ENCODE data around the gene PRRC2A.

The PRRC2A gene

DNA sequence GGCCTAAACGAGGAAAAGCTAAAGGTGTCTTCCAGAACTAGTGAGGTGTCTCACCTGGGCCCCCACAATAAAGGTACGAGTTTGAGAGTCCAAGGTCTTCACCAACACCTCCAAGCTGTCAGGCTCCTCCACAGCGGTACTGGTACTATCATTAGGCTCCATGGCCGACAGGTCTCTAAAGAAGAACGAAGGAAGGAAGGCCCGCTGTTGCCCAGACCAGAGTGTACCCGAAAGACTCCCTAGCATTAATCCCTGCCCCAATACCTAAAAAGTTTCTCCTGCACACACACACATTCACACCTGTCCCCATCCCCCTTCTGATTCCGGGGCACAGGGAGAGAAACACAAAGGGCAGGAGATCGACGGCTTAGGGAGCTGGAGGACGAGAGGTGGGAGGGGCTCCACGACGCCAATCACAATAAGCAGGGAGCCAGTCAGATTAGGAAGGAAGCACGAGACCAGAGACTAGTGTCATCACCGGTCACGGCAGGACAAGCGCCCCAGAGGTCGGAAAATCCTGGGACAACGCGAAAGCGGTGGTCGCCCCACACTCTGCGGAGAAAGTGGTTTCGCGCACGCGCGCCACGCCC is 31.2 kb downstream of the PRRC2A start:
- DNase-seq (ENCODE audit: low read depth in 2 of 2), result no peak

DNA sequence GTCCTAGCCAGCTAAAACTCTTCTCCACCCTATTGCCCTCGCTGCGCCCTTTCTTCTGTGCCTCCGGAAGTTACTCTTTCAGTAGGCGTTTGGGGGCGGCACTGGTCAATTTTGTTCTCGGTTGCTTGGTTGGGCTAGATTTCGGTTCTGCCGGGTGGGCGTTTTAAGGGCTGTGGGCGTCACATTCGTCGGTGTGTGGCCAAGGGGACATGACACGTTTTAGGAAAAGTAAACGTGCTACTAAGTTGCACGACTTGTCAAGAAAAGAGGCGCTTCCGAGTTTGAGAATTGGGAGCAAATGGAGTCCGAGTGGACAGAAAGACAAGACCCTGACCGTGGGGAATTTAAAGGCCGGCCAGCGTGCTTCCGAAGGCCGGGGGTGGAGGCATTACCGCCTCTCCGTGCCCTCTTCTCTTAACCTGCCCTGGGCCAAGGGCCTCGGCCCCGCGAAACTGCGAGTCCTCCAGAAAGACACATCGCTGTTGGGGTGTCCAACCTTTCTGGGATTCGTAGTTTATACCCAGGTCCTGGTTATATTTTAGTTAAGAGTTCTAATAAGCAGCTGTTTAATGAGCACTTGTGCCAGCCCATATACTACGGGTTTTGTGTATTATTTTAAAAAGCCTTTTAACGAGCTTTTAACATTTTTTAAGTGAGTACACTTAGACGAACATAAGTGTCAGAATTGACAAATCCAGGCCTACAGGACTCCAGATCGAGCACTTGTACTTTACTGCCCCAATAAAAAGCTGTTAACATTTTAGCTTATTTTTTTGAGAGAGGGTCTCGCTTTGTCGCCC is 32.6 kb downstream of the PRRC2A start:
- DNase-seq (ENCODE audit: low read depth in 2 of 2), result peak in 1 of 2 experiments; percentile 83

- no peak for DNase-seq (ENCODE audit: low read depth in 2 of 2)
Observed at GRCh38 chr6:31654574-31655348, 34.2 kb downstream of the PRRC2A start.

DNA sequence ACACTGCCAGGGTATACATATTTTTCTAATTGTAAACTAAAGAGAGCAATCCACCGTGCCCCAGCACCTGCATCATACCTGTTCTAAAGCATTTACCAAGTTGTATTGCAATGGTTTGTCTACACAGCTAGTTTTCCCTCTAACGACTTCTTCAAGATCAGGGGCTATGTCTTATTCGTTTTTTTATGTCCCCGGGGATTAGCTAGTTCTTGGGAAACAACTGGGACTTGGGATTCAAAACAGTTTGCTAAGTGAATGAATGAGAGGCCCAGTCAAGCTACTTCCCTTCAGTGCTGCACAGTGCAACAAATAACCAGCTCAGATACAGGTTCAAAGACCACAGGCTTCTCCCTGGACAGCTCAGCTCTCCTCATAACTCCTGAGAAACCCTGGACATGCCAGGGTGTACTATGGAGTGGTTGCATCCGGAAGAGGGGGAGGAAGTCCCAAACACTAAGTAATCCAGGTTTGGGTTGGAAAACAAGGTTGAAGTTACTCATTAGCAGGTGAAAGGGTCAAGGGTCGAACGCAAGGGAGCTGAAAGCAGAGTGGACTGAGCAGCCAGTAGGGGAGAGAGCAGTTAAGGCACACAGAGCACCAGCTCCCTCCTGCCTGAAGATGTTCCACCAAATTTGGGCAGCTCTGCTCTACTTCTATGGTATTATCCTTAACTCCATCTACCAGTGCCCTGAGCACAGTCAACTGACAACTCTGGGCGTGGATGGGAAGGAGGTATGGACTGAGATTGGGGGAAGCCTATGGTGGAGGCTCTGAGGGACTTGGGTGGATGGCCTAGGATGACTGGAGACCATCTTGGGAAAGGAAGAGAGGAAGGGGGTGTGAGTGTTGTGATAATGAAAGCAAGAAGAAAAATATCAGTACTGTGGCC is 35.1 kb downstream of the PRRC2A start, which contains the start of gene APOM:
APOM (plus strand) TSS at position 546 of the 889 bp plus-strand sequence; CDS start at position 619, 73 bp downstream.
- no peak for DNase-seq (ENCODE audit: low read depth in 2 of 2)

DNA sequence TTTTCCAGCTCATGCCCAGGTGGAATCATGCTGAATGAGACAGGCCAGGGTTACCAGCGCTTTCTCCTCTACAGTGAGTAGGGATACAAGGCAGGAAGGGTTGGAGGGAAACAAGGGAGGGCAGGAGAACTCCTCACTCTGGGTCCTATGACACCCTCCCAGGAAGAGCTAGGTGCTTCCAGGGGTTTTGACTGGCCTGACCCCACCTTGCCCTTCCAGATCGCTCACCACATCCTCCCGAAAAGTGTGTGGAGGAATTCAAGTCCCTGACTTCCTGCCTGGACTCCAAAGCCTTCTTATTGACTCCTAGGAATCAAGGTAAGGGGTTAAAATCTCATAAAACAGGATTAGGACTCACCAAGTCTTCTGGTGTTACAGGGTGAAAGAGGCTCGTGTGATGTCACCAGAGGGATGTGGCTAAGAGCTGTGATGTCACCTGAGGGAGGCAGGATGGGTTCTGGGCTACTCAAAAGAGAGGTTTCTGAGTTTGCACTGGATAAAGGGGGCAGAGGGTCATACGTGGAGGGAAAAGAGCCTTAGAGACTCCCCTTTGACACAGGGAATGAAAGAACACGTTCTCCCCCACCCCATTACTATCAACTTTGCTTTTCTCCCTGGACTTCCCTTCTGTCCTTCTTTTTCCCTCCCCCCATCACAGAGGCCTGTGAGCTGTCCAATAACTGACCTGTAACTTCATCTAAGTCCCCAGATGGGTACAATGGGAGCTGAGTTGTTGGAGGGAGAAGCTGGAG is 37.1 kb downstream of the PRRC2A start:
- no peak for DNase-seq (ENCODE audit: low read depth in 2 of 2)

GRCh38 chr6:31658158-31658688 is 37.7 kb downstream of the PRRC2A start:
- no peak for DNase-seq (ENCODE audit: low read depth in 2 of 2)

DNA sequence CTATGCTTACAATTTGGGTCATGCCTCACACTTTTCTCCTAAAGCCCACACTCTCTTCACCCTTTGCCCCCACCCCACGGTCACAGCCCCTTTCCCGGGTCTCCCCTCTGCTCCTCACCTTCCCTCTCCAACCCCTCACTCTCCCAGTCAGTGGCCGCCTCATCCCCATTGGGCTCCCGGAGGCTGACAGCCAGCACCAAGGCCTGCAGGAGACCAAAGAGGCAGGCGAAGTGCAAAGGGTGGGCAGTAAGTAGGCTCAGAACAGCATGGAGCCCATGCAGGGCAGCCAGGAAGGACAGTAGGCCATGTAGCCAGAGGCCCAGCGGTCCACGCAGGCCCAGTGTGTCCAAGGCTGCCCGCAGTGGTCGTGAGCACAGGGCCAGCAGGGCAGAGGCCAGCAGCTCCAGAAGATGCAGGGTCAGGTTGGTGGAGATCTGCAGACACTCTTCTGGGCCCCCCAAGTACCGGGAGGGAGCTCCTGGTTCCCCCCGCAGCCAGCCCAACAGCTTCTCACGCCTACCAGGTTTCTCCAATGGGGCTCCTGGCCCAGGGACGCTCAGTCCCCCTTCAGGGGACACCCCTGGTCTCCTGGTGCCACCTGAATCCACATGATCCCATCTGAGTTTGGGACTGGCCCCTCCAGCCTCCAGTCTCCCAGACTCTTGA is 38.6 kb downstream of the PRRC2A start:
- DNase-seq (ENCODE audit: low read depth in 2 of 2), result no peak

DNA sequence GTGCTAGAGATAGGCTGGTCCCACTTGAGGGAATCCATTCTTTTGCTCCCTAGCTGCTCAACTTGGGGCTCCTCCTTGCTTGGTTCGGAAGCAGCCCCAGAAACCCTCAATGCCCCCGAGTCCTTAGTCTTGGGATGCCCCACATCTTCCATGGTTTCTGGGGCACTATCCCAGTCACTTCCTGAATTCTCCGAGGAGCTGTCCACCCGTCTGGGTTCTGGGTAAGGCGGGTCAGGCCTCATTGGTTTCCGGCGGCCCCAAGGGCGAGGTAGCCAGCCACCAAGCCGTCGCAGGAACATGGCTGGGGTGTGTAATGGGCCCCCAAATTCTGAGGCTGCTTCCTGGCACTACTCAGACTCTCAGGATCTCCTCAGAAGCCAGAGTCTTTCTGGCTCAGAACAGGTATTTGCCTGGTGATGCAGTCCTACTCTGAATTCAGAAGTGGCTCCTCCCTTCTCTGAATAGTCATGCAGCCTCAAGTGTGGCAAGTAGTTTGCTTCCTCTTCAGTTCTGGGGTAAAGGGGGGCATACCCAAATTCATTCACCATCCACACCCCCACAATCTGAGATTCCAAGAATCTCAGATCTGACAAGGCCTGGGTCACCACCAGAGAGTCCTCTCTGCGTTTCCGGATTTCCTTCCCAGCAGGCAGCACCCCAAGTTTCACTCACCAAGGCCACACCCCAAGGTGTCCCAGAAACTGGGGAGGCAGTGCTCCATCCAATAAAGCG is 39.3 kb downstream of the PRRC2A start:
- peak in 1 of 2 experiments; percentile 35 for DNase-seq (ENCODE audit: low read depth in 2 of 2)

- peak in 1 of 2 experiments; percentile 75 for DNase-seq (ENCODE audit: low read depth in 2 of 2)
Observed at GRCh38 chr6:31660381-31661261, 40.1 kb downstream of the PRRC2A start, which contains the start of gene C6orf47. C6orf47 (minus strand) TSS chr6:31660778; CDS start chr6:31659947, 831 bp downstream.

GRCh38 chr6:31661262-31662123 is 41.0 kb downstream of the PRRC2A start:
- no peak for DNase-seq (ENCODE audit: low read depth in 2 of 2)

- DNase-seq (ENCODE audit: low read depth in 2 of 2), result no peak
Observed at GRCh38 chr6:31662124-31662723, 41.7 kb downstream of the PRRC2A start.

GRCh38 chr6:31663126-31663960 is 42.8 kb downstream of the PRRC2A start:
- DNase-seq (ENCODE audit: low read depth in 2 of 2), result no peak

DNA sequence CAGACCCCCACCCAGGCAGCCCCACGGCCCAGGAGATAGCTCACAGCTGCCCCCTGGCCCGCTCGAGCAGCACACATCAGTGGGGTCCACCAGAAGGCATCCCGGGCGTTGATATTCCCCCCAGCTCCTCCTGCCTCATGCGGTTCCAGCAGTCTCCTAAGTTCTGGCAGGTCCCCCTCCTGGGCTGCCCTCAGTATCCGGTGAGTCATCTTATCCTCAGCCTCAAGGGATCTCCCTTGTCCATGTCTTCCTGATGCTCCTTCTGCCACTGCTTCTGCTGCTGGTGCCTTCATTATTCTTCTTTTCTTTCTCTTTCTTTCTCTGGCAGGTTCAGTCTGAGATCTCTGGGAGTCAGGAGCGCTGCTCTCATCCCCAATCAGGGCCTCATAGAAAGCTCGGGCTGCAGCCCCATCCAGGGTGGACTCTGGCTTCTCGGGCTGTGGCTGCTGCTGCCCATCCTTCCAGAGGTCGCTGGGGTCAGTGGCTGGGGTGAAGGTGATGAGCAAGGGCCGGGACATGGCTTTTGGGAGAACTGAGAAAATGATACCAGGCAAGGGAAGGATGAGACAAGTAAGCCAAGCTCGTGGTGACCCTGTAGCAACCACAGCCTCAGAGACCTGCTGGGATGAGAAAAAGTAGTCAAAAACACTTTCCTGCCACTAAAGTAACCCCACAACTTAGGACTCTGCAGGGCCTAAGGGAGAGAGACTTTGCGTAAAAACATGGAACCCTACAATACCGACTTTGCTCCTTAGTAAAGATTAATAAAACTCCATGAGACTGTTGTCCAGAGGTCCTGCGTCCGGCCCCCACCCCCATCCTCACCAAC is 43.7 kb downstream of the PRRC2A start:
- DNase-seq (ENCODE audit: low read depth in 2 of 2), result no peak

GRCh38 chr6:31664790-31665500 is 44.4 kb downstream of the PRRC2A start, which contains the start of gene GPANK1:
GPANK1 (minus strand) TSS chr6:31664997; CDS start chr6:31664478, 519 bp downstream.
- peak; percentile 81 to 87 for DNase-seq (ENCODE audit: low read depth in 2 of 2)

All from stimulated activated CD4-positive, alpha-beta T cell treated with anti-CD3 and anti-CD28 coated beads, Interleukin-12 subunit alpha, Interleukin-12 subunit beta, amount 100 ng/mL, for 24 hours (primary cell).